HG03442 (cell line): ENCODE results near the gene ARHGAP10.
A peak's percentile ranks its signal among the peaks of the same experiment; 100 is the strongest.

Experiments
- ATAC-seq: cut with Tn5 transposase; IDR thresholded peaks from one replicate; pipeline ENCODE4 v1.9.1; 2021; ENCODE audit warnings: mild to moderate bottlenecking, moderate library complexity; ENCODE audit not compliant: unreplicated experiment

ARHGAP10 gene

GRCh38 chr4:148057516-148057915 is 325.6 kb downstream of the ARHGAP10 start:
- ATAC-seq: peak; percentile 39

- no peak for ATAC-seq
These were observed 326.3 kb downstream of the ARHGAP10 start for GRCh38 chr4:148057984-148058859.

GRCh38 chr4:148059617-148060180 is 327.8 kb downstream of the ARHGAP10 start:
- peak; percentile 15 for ATAC-seq

GRCh38 chr4:148060264-148061140 is 328.6 kb downstream of the ARHGAP10 start:
- ATAC-seq: no peak

GRCh38 chr4:148061141-148061481 is 329.2 kb downstream of the ARHGAP10 start:
- no peak for ATAC-seq

- no peak for ATAC-seq
These were observed 329.9 kb downstream of the ARHGAP10 start for GRCh38 chr4:148061795-148062194.

GRCh38 chr4:148062301-148062950 is 330.5 kb downstream of the ARHGAP10 start:
- ATAC-seq: no peak

GRCh38 chr4:148064451-148064850 is 332.6 kb downstream of the ARHGAP10 start:
- no peak for ATAC-seq

- no peak for ATAC-seq
These were observed 333.2 kb downstream of the ARHGAP10 start for GRCh38 chr4:148065075-148065474.

GRCh38 chr4:148067301-148067916 is 335.5 kb downstream of the ARHGAP10 start:
- no peak for ATAC-seq

GRCh38 chr4:148068065-148068911 is 336.4 kb downstream of the ARHGAP10 start:
- ATAC-seq: no peak

- no peak for ATAC-seq
These were observed 337.4 kb downstream of the ARHGAP10 start for GRCh38 chr4:148069086-148069894.

GRCh38 chr4:148069895-148070178 is 337.9 kb downstream of the ARHGAP10 start:
- no peak for ATAC-seq

- ATAC-seq: no peak
These were observed 339.1 kb downstream of the ARHGAP10 start for GRCh38 chr4:148071009-148071408.

- no peak for ATAC-seq
These were observed 340.9 kb downstream of the ARHGAP10 start for GRCh38 chr4:148072789-148073188.

- ATAC-seq: no peak
These were observed 341.5 kb downstream of the ARHGAP10 start for GRCh38 chr4:148073349-148073748.

- no peak for ATAC-seq
These were observed 342.6 kb downstream of the ARHGAP10 start for GRCh38 chr4:148074462-148074861.

- no peak for ATAC-seq
These were observed 343.6 kb downstream of the ARHGAP10 start for GRCh38 chr4:148075438-148075837.

GRCh38 chr4:148076964-148077363 is 345.1 kb downstream of the ARHGAP10 start:
- ATAC-seq: no peak
